ENCODE measurements around the gene FZD7. TPM values are rescaled to one million over a fixed set of nuclear protein-coding genes. Genes with fewer than 3 reads are reported as not detected.

FZD7 gene
- total RNA-seq, 3 donors from 2014 or later: 4.8 to 84.3 (median 5.9) TPM

DNA sequence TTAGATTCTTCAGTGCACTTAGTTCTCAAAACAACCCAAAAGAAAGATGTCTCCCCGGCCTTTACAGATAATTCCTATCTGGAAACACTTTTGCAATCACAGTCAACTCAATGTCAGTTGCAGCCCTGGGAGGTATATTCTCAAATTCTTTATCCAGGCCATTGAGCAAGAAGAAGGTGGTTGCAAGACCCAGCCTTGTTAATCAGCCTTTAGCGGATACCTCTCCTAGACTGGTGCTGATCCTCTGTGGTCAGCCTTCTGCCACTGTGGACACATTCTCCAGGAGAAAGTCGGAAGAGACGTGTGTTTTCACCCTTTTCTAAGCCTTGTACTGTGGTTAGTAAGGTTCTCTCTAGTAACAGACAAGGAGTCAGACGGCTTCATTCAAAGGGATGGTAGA is 7.8 kb upstream of the FZD7 start:
- ATAC-seq: no peak
- intact Hi-C loops (cut with DNase I, micrococcal nuclease): no loop called here
- no peak for DNase-seq

DNA sequence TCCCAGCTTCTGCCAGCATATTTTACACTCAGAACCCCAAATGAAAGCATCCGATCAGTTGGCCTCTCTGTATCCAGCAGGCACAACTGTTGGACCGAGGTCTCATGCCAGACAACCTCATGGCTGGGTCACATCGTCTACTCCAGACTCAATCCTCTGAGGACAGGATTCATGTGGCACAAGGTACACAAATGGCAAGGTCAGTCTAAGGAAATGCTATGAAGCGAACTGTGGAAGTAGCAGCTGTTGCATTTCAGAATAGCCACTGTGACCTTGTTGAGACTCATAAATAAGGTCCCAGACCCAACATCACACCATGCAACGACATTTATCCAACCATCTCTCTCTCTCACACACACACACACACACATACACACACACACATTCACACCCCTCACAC is 7.1 kb upstream of the FZD7 start:
- DNase-seq (no peak), ATAC-seq (no peak)
- H3K4me3 ChIP-seq: no peak overlapping the region
- intact Hi-C loops (cut with DNase I, micrococcal nuclease): no loop called here
- TF ChIP-seq, protein P1, sequence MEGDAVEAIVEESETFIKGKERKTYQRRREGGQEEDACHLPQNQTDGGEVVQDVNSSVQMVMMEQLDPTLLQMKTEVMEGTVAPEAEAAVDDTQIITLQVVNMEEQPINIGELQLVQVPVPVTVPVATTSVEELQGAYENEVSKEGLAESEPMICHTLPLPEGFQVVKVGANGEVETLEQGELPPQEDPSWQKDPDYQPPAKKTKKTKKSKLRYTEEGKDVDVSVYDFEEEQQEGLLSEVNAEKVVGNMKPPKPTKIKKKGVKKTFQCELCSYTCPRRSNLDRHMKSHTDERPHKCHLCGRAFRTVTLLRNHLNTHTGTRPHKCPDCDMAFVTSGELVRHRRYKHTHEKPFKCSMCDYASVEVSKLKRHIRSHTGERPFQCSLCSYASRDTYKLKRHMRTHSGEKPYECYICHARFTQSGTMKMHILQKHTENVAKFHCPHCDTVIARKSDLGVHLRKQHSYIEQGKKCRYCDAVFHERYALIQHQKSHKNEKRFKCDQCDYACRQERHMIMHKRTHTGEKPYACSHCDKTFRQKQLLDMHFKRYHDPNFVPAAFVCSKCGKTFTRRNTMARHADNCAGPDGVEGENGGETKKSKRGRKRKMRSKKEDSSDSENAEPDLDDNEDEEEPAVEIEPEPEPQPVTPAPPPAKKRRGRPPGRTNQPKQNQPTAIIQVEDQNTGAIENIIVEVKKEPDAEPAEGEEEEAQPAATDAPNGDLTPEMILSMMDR (IDR thresholded peaks at IDR 0.05): no peak
- H3K36me3 ChIP-seq (ENCODE audit: low read depth): no peaks in the 10 kb centered on the region
- no peaks in the 10 kb centered on the region for H3K9me3 ChIP-seq
- H3K4me1 ChIP-seq (ENCODE audit: low read depth): no peaks in the 10 kb centered on the region

More for the DNA sequence above, 7.8 kb upstream of the FZD7 start:
- no peaks in the 10 kb centered on the region for H3K4me1 ChIP-seq (ENCODE audit: low read depth)
- no peaks in the 10 kb centered on the region for H3K36me3 ChIP-seq (ENCODE audit: low read depth)
- H3K9me3 ChIP-seq: no peaks in the 10 kb centered on the region
- H3K4me3 ChIP-seq: no peak overlapping the region
- TF ChIP-seq, protein P1 (IDR thresholded peaks at IDR 0.05): no peak

DNA sequence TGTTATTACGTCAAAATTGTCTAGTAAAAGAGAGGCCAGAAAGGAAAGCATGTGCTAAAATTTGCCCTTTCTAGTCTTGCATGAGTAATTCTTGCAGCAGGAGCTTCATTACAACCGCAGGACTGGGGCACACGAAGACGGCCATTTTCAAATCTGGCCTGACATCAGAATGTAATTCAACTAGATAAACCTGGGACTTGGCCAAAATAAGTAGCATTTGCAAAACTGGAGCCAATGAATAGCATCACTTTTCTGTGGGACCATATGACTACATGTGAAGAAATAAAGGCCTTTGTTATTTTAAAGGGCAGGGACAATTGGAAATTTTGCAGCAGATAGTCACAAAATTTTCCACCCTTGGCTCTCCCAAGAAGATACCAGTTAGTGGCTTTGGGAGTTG is 3.0 kb upstream of the FZD7 start:
- no peak overlapping the region for H3K4me3 ChIP-seq
- no peaks in the 10 kb centered on the region for H3K9me3 ChIP-seq
- H3K36me3 ChIP-seq (ENCODE audit: low read depth): no peaks in the 10 kb centered on the region
- DNase-seq: no peak
- intact Hi-C loops (cut with DNase I, micrococcal nuclease): loop anchor here in 1 of 2 donors (10.0 kb wide), 1 partner anchor 144 kb away; no protein-coding TSS in a partner anchor
- peaks cover 17% of the 10 kb centered on the region for H3K4me1 ChIP-seq (ENCODE audit: low read depth)
- TF ChIP-seq, protein P1 (IDR thresholded peaks at IDR 0.05): no peak
- no peak for ATAC-seq

DNA sequence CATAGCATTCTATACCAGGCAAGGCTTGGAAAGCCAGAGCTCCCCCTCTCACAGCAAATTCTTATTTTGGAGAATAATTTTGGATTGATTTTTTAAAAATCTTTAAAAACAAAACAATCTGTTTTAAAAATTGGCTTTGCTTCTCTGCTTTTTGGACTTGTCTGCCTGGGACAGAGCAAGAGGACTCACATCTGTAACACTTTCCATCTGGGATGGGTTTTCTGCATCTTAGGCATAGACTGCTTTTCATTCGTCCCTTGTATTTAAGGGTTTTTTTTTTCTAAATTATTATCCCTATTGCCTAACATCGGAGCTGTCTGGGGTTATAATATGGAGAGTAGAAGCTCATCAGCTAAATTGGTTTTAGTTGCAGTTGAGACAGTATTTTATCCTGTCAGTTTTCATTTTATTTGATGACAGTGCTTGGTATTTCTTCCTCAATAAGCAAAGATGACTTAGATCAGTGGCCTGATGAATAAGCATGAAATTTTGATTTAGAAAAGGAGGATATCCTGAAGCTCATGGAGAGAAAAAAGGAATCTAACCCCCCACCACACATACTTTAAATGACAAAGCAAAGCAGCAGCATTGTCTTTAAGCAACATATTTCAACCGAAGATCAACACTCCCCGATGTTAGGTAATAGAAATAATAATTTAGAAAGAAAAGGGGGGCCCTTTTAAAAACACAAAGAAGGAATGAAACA is 2.3 kb upstream of the FZD7 start:
- DNase-seq (no peak), ATAC-seq (no peak)
- H3K4me1 ChIP-seq (ENCODE audit: low read depth): peaks cover 17% of the 10 kb centered on the region
- no peaks in the 10 kb centered on the region for H3K9me3 ChIP-seq
- TF ChIP-seq, protein P1 (IDR thresholded peaks at IDR 0.05): no peak
- intact Hi-C loops (cut with DNase I, micrococcal nuclease): loop anchor here in 1 of 2 donors (10.0 kb wide), 1 partner anchor 143 kb away; no protein-coding TSS in a partner anchor
- H3K36me3 ChIP-seq (ENCODE audit: low read depth): no peaks in the 10 kb centered on the region
- no peak overlapping the region for H3K4me3 ChIP-seq

DNA sequence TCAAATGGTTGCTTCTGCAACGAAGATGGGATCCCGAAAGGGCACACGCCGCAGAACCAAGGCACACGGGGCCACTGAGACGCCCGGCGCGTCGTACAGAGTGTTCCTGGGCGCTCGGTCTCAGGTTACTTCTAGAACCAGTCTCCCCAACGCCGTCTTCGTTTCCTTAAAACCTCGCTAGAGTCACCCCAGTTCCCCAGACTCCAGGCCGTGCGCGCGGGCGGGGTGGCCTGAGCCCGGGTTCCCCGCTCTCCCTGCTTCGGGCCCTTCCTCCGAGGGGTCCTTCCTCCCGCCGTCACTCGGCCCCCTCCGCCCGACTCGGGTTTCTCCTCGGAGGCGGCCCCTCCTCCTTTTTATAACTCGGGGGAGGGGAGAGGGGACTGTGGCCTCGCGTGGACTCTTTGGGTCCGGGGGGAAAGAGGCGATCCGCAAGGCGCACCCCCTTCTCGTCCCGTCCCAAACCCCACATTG is 774 bp upstream of the FZD7 start:
- peak overlapping the region; percentile 40 for H3K4me3 ChIP-seq
- TF ChIP-seq, protein P1 (IDR thresholded peaks at IDR 0.05): no peak
- H3K9me3 ChIP-seq: no peaks in the 10 kb centered on the region
- intact Hi-C loops (cut with DNase I, micrococcal nuclease): loop anchor here in 1 of 2 donors (10.0 kb wide), 1 partner anchor 142 kb away; no protein-coding TSS in a partner anchor
- no peaks in the 10 kb centered on the region for H3K36me3 ChIP-seq (ENCODE audit: low read depth)
- DNase-seq (peak in 2 of 3 donors; percentile 52 to 72), ATAC-seq (peak; percentile 20)
- H3K4me1 ChIP-seq (ENCODE audit: low read depth): peaks cover 17% of the 10 kb centered on the region
